ENCODE measurements around the gene PPBP.
"Not testable (repeated sequence)": the region's sequence is repeated elsewhere in the genome, so short reads cannot be mapped to it uniquely, and the experiment has no call there.

Gene PPBP

GRCh38 chr4:73991742-73992000, 3.7 kb upstream of the PPBP start:
- no peak for DNase-seq

- DNase-seq, result no peak
Observed at GRCh38 chr4:73990988-73991741, 3.2 kb upstream of the PPBP start.

- no peak for DNase-seq
Observed at GRCh38 chr4:73989928-73990327, 1.9 kb upstream of the PPBP start.

GRCh38 chr4:73989031-73989430, 1.0 kb upstream of the PPBP start:
- DNase-seq, result no peak

- DNase-seq, result no peak
Observed at GRCh38 chr4:73985528-73985852, 2.5 kb downstream of the PPBP start.

- DNase-seq, result no peak
Observed at GRCh38 chr4:73984736-73985527, 3.1 kb downstream of the PPBP start.

GRCh38 chr4:73981175-73981574, 6.8 kb downstream of the PPBP start:
- DNase-seq, result not testable (repeated sequence)

GRCh38 chr4:73979407-73979957, 8.5 kb downstream of the PPBP start:
- no peak for DNase-seq

GRCh38 chr4:73978886-73979285, 9.1 kb downstream of the PPBP start:
- DNase-seq, result no peak

- no peak for DNase-seq
Observed at GRCh38 chr4:73976716-73977115, 11.3 kb downstream of the PPBP start.

GRCh38 chr4:73976217-73976616, 11.8 kb downstream of the PPBP start:
- no peak for DNase-seq

- no peak for DNase-seq
Observed at GRCh38 chr4:73974352-73974751, 13.6 kb downstream of the PPBP start.

- DNase-seq, result no peak
Observed at GRCh38 chr4:73970945-73971344, 17.0 kb downstream of the PPBP start.

- no peak for DNase-seq
Observed at GRCh38 chr4:73970011-73970410, 18.0 kb downstream of the PPBP start.

- DNase-seq, result no peak
Observed at GRCh38 chr4:73967866-73968265, 20.1 kb downstream of the PPBP start.

GRCh38 chr4:73964862-73965611, 23.0 kb downstream of the PPBP start:
- no peak for DNase-seq

GRCh38 chr4:73962724-73963123, 25.3 kb downstream of the PPBP start:
- DNase-seq, result no peak

- not testable (repeated sequence) for DNase-seq
Observed at GRCh38 chr4:73959041-73959440, 28.9 kb downstream of the PPBP start.

GRCh38 chr4:73952352-73952751, 35.6 kb downstream of the PPBP start:
- DNase-seq, result no peak

GRCh38 chr4:73950376-73950920, 37.5 kb downstream of the PPBP start:
- DNase-seq, result not testable (repeated sequence)

- no peak for DNase-seq
Observed at GRCh38 chr4:73948990-73949706, 38.8 kb downstream of the PPBP start.

GRCh38 chr4:73948291-73948690, 39.7 kb downstream of the PPBP start:
- no peak for DNase-seq

Data from activated CD8-positive, alpha-beta memory T cell treated with anti-CD3 and anti-CD28 coated beads, Interleukin-2, amount 50 U/mL, for 48 hours (primary cell).